Suprapubic skin (tissue), 4 donors: ENCODE results near the gene DAAM1. TPM values are rescaled to one million over a fixed set of nuclear protein-coding genes. Genes with fewer than 3 reads are reported as not detected.
A peak's percentile ranks its signal among the peaks of the same experiment; 100 is the strongest.

Source experiments
- DNase-seq, 2 donors: peaks; one replicate each; pipeline ENCODE4 v3.0.0-alpha.2; 2019; ENCODE audit warnings: low spot score in 2 of 2
- H3K27ac ChIP-seq: fragments of 200-600 bp; sonication (generic); one replicate; pipeline ENCODE4 v1.5.1; 2019
- H3K27me3 ChIP-seq: fragments of 200-600 bp; sonication (generic); one replicate; pipeline ENCODE4 v1.5.1; 2019
- H3K36me3 ChIP-seq: fragments of 200-600 bp; sonication (generic); one replicate; pipeline ENCODE4 v1.5.1; 2019
- H3K4me1 ChIP-seq: fragments of 200-600 bp; sonication (generic); one replicate; pipeline ENCODE4 v1.5.1; 2019
- H3K4me3 ChIP-seq: fragments of 200-600 bp; sonication (generic); one replicate; pipeline ENCODE4 v1.5.1; 2019; ENCODE audit warnings: mild to moderate bottlenecking
- H3K9me3 ChIP-seq: fragments of 200-600 bp; sonication (generic); one replicate; pipeline ENCODE4 v1.5.1; 2019
- EP300 ChIP-seq: sonication (generic); formaldehyde crosslinking; IDR thresholded peaks from one replicate; pipeline ENCODE4 v1.6.1; 2017; ENCODE audit warnings: antibody characterized with exemption
- POLR2A ChIP-seq, 2 donors: fragments of 450-650 bp; IDR thresholded peaks; one replicate each; pipeline ENCODE4 v1.6.1; 2017; ENCODE audit warnings: antibody characterized with exemption in 2 of 2, mild to moderate bottlenecking in 2 of 2, moderate library complexity in 2 of 2
- POLR2AphosphoS5 ChIP-seq, 3 donors: sonication (generic); formaldehyde crosslinking; IDR thresholded peaks; one replicate each; pipeline ENCODE4 v1.6.1; 2017; ENCODE audit warnings: antibody characterized with exemption in 3 of 3
- WGBS: methylation state at CpG from one replicate; pipeline ENCODE4 v1.1.5; 2018; 5-methylcytosine and 5-hydroxymethylcytosine counted together
- total RNA-seq, 4 donors: library from RNA; depleted of rRNA; stranded (reverse); fragments of >200 nt; gene quantifications; one replicate each; pipeline ENCODE4 v1.1.0, GENCODE V29; 2016
- TF ChIP-seq, protein P1 (sequence below), 2 donors: fragments of 200-600 bp in 1 of 2; fragments of 450-650 bp in 1 of 2; sonication (generic) in 1 of 2; IDR thresholded peaks; one replicate each; pipeline ENCODE4 v1.5.1; 2016 to 2019; ENCODE audit warnings: antibody characterized with exemption in 2 of 2, mild to moderate bottlenecking in 1 of 2, moderate library complexity in 1 of 2

The DAAM1 gene
- total RNA-seq, 4 donors from 2014 or later, result 103 to 196 (median 171) TPM

DNA sequence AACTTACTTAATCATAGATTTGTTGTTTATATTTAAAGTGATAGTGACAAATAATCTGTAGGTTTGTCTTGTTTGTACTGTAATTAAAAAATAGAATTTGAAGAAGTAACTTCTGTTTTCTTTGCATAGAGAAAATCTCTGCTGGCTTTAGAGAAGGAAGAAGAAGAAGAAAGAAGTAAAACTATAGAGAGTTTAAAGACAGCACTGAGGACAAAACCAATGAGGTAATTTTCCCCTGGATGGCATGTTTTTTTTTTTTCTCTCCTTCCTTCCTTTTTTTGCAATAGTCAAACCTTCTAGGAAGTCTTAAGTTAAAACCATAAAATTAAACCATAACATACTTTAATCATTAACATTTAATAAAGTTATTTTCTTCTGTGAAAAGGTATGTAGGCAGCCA lies 131.9 kb downstream of the DAAM1 start:
- Histone ChIP-seq H3K27me3 (no peaks in the 10 kb centered on the region), H3K4me3 (no peak overlapping the region), H3K27ac (no peak overlapping the region), H3K36me3 (peaks cover 10% of the 10 kb centered on the region), H3K4me1 (peaks cover 26% of the 10 kb centered on the region), H3K9me3 (no peaks in the 10 kb centered on the region)
- TF ChIP-seq POLR2A (IDR thresholded peaks at IDR 0.05) (no peak), POLR2AphosphoS5 (IDR thresholded peaks at IDR 0.05) (no peak), EP300 (no peak)
- TF ChIP-seq, protein P1, sequence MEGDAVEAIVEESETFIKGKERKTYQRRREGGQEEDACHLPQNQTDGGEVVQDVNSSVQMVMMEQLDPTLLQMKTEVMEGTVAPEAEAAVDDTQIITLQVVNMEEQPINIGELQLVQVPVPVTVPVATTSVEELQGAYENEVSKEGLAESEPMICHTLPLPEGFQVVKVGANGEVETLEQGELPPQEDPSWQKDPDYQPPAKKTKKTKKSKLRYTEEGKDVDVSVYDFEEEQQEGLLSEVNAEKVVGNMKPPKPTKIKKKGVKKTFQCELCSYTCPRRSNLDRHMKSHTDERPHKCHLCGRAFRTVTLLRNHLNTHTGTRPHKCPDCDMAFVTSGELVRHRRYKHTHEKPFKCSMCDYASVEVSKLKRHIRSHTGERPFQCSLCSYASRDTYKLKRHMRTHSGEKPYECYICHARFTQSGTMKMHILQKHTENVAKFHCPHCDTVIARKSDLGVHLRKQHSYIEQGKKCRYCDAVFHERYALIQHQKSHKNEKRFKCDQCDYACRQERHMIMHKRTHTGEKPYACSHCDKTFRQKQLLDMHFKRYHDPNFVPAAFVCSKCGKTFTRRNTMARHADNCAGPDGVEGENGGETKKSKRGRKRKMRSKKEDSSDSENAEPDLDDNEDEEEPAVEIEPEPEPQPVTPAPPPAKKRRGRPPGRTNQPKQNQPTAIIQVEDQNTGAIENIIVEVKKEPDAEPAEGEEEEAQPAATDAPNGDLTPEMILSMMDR (IDR thresholded peaks at IDR 0.05), result no peak
- no peak for DNase-seq

DNA sequence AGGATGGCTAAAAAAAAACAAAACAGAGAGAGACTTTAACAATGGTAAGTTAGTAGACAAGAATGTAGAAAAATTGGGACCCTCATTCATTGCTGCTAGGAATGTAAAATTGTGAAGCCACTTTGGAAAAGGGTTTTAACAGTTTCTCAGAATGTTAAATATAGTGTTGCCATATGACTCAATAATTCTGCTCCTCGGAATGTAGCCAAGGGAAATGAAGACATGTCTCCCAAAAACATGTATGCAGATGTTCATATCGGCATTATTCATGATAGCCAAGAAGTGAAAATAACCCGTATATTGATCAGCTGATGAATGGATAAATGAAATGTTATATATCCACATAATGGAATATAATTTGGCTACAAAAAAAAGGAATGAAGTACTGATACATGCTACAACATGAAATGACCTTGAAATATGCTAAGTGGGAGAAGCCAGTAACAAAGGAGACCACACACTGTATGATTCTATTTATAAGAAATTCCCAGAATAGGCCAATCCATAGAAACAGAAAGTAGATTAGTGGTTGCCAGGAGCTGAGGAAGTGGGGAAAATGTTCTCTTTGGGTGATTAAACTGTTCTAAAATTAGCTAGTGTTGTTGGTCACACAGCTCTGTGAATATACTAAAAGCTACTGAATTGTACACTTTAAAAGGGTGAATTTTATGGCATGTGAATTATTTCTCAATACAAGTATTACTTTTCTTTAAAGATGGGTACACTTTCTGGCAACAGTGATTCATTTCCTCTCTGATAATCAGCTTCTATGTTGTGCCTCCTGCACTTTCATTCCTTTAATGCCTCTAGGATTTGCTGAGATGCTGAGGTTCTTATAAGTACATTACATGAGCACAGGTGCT lies 132.5 kb downstream of the DAAM1 start:
- Histone ChIP-seq H3K27me3 (no peaks in the 10 kb centered on the region), H3K27ac (peak overlapping the region; percentile 7), H3K4me3 (no peak overlapping the region), H3K4me1 (peaks cover 26% of the 10 kb centered on the region), H3K9me3 (no peaks in the 10 kb centered on the region), H3K36me3 (peaks cover 15% of the 10 kb centered on the region)
- WGBS, result 27% methylated on average over 3 of the region's 3 CpGs
- no peak for DNase-seq
- TF ChIP-seq EP300, result no peak
- TF ChIP-seq POLR2A (IDR thresholded peaks at IDR 0.05), result no peak
- no peak for TF ChIP-seq POLR2AphosphoS5 (IDR thresholded peaks at IDR 0.05)
- TF ChIP-seq, protein P1 (IDR thresholded peaks at IDR 0.05), result no peak

DNA sequence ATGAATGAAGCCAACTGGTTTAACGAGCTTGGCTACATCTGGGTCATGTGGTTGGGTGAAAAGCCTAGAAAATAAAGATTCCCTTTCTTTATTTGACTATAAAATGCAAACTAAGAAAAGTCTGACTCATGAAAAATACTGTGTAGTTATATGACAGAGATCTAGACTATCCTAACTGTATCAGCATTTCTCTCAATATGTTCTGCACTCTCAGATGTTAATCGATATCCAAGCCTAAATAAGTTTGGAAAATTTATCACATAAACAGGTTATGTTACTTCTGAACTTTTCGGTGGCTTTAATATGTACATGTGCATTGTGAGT lies 133.1 kb downstream of the DAAM1 start:
- Histone ChIP-seq H3K27me3 (no peaks in the 10 kb centered on the region), H3K4me1 (peaks cover 26% of the 10 kb centered on the region), H3K27ac (peak overlapping the region; percentile 7), H3K9me3 (no peaks in the 10 kb centered on the region), H3K36me3 (peaks cover 21% of the 10 kb centered on the region), H3K4me3 (no peak overlapping the region)
- TF ChIP-seq EP300 (no peak), POLR2A (IDR thresholded peaks at IDR 0.05) (no peak), POLR2AphosphoS5 (IDR thresholded peaks at IDR 0.05) (no peak)
- TF ChIP-seq, protein P1 (IDR thresholded peaks at IDR 0.05), result no peak
- 52% methylated on average over 3 of the region's 3 CpGs for WGBS
- no peak for DNase-seq

DNA sequence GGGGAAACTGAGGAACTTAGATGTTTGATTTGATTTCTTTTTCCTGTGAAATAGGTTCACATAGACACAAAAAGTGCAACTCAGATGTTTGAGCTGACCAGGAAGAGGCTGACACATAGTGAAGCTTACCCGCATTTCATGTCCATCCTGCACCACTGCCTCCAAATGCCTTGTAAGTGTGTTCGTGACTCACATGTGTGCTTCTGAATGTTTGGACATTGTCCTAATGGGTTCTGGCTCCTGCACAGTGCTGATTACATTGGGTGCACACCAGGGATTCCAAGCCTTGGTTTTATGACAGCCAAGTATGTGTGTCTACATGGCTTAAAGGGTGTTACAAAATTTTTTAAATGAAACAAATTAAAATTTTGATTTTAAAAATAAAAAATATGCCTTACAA lies 137.4 kb downstream of the DAAM1 start:
- Histone ChIP-seq H3K4me3 (no peak overlapping the region), H3K9me3 (no peaks in the 10 kb centered on the region), H3K27ac (no peak overlapping the region), H3K4me1 (peaks cover 10% of the 10 kb centered on the region), H3K27me3 (no peaks in the 10 kb centered on the region), H3K36me3 (peaks cover 32% of the 10 kb centered on the region)
- no peak for DNase-seq
- WGBS, result 45% methylated on average over 2 of the region's 2 CpGs
- no peak for TF ChIP-seq POLR2AphosphoS5 (IDR thresholded peaks at IDR 0.05)
- no peak for TF ChIP-seq POLR2A (IDR thresholded peaks at IDR 0.05)
- TF ChIP-seq EP300, result no peak
- TF ChIP-seq, protein P1 (IDR thresholded peaks at IDR 0.05), result no peak

DNA sequence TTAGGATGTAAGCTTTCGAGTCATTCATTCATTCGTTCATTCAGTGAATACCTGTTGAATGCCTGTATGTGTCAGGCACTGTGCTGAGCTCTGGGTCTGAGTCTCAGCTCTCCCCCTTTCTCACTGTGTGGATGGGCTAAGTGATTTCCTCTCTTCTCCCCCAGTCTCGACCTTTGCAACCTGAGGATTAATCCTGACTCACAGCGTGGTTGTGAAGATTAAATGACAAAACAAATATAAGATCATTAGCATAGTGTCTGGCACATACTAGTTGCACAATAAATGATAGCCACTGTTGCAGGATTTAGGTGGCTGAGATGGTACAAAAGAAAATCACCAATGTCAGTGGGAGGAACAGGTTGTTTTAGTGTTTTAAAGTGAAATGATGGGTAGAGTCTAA lies 140.0 kb downstream of the DAAM1 start:
- no peak overlapping the region for H3K4me3 ChIP-seq
- H3K27me3 ChIP-seq, result no peaks in the 10 kb centered on the region
- no peaks in the 10 kb centered on the region for H3K9me3 ChIP-seq
- no peak overlapping the region for H3K27ac ChIP-seq
- DNase-seq, result no peak
- 87% methylated on average over 4 of the region's 4 CpGs for WGBS
- H3K36me3 ChIP-seq, result peaks cover 39% of the 10 kb centered on the region
- TF ChIP-seq POLR2A (IDR thresholded peaks at IDR 0.05), result no peak
- TF ChIP-seq POLR2AphosphoS5 (IDR thresholded peaks at IDR 0.05), result no peak
- no peak for TF ChIP-seq EP300
- TF ChIP-seq, protein P1 (IDR thresholded peaks at IDR 0.05), result no peak
- peaks cover 12% of the 10 kb centered on the region for H3K4me1 ChIP-seq
